NK-92 (cell line): ENCODE data around the gene SRRT.

Experiments used
- DNase-seq: peaks from one replicate; lab custom pipeline; 2025; ENCODE audit not compliant: unreplicated experiment; lab: John Stamatoyannopoulos, UW

Gene SRRT, protein sequence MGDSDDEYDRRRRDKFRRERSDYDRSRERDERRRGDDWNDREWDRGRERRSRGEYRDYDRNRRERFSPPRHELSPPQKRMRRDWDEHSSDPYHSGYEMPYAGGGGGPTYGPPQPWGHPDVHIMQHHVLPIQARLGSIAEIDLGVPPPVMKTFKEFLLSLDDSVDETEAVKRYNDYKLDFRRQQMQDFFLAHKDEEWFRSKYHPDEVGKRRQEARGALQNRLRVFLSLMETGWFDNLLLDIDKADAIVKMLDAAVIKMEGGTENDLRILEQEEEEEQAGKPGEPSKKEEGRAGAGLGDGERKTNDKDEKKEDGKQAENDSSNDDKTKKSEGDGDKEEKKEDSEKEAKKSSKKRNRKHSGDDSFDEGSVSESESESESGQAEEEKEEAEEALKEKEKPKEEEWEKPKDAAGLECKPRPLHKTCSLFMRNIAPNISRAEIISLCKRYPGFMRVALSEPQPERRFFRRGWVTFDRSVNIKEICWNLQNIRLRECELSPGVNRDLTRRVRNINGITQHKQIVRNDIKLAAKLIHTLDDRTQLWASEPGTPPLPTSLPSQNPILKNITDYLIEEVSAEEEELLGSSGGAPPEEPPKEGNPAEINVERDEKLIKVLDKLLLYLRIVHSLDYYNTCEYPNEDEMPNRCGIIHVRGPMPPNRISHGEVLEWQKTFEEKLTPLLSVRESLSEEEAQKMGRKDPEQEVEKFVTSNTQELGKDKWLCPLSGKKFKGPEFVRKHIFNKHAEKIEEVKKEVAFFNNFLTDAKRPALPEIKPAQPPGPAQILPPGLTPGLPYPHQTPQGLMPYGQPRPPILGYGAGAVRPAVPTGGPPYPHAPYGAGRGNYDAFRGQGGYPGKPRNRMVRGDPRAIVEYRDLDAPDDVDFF

DNA sequence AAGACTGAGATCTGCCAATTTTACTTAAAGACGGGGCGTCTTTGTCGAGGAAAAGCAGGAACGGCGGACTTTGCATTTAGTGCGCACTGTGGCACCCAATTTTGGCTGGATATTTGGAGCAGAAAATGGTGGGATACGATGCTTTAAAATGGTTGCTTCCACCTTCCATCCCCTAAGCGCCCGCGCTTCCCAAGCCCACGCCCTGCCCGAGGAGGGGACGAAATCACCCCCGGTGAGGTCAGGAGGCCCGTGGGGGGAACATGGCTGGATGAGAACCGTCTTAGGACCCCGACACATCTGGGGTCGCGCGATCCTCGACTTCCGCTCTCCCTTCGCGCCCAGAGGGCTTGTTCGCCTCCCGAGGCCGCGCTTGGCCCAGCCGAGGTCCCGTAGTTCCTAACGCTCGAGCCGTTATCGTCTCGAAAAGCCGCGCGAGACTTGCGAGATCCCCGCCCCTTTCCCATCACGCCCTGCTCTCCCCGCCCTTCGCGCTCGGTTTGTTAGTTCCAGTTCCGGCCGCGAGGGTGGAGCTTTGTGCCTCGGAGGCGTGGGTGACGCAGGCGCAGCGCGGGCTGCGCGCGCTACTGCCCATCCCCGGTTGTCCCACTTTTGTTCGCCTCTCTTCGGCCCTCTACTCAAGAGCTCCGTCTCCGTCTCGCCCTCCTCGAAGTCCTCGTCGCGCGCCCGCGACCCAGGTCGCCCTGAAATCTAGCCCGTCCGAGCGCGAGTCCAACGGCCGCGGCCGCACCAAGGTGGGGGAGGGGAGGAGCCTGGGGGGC is at the start of gene SRRT:
Gene SRRT (plus strand): TSS at position 527 of the 779 bp plus-strand sequence. CDS start 488 bp downstream, outside the sequence.
- peak; percentile 94 for DNase-seq

DNA sequence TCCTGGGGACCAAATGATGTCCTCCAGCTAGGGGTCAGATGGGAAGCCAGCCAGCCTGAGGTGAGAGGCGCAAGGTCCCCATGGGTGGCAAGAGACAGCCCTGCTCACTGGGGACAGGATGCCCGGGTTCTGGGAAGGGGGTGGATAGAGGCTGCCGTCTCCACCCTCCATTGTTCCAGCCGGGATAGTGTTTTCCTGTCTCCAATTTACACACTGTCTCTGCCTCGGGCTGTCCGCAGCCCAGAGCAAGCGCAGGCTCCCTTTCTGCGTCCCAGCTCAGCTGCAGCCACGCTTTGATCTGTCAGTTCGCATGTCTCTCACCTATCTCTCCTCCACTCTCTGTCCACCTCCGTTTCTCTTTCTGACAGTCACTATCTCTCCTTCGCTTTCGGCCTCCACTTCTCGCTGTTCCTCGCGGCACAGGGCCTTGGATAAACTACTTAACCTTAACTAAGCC is 49.7 kb upstream of the SRRT start:
- DNase-seq, result no peak

DNA sequence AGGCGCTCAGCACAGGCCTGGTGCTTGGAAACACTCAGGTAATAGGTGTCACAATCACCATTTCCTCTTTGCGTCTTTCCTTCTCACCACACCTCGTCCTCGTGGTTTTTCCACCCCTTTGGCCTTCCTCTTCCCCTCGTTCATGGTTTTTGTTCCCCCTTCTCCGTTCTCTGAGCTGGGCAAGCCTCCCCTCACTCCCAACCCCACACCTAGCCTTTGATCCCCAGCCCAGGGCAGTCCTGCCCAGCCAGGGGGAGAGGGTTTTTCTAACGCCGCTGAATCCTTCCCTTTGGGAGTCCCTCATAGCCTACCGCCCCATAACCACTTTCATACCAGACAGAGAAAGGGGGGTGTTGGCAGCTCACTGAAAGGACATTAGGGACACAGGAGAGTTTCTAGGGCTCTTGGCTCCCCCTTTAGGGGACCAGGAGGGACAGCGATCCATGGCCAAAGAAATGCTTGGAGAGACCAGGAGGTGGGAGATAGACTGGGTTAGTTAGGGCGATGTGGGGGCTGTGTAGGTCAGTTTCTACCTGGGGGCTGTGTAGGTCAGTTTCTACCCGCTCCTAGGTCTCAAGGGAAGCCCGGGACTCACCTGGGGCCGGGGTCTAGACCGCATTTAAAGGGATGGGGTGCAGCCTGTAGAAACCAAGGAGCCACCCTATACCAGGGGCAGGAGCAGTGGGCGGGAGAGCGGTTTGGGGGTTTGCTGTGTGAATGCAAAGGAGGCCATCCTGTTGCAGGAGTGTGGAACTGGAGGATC is 49.0 kb upstream of the SRRT start:
- no peak for DNase-seq

DNA sequence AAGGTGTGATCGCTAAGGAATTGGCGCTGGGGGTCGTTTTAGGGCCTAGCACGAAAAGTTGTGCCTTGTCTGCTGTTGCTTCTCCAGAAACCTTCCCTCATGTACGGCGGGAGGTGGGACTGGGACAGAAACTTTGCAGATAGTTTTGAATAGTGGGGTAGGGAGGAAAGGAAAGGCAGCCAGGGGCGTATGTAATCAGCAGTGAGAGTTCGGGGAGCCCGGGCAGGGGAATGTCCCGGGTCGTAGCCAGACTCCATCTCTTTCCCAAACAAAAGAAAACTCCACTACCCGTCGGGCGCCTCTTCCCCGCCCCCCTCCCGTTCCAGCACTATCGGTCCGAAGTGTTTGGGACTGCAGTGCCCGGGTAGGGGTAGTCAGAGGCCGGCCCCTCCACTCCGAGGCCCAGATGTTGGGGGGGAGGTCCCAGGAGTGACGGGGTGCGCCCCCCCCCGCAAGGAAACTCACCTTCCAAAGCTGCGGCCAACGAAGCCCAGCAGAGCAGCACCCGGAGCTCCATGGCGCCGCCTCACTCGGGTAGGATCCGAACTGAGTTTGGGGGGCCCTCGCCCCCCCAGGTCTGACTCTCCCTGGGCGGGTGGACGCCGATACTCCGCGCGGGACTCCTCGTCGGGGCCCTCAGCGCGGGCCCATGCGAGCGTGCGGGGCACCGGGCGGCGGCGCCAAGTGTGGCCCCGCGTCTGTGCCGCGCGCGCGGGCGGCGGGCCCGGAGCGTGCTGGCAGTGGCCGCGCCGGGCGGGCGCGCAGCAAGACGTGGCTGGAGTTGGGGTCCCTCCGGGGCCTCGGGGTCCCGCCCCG is 48.2 kb upstream of the SRRT start:
- no peak for DNase-seq

DNA sequence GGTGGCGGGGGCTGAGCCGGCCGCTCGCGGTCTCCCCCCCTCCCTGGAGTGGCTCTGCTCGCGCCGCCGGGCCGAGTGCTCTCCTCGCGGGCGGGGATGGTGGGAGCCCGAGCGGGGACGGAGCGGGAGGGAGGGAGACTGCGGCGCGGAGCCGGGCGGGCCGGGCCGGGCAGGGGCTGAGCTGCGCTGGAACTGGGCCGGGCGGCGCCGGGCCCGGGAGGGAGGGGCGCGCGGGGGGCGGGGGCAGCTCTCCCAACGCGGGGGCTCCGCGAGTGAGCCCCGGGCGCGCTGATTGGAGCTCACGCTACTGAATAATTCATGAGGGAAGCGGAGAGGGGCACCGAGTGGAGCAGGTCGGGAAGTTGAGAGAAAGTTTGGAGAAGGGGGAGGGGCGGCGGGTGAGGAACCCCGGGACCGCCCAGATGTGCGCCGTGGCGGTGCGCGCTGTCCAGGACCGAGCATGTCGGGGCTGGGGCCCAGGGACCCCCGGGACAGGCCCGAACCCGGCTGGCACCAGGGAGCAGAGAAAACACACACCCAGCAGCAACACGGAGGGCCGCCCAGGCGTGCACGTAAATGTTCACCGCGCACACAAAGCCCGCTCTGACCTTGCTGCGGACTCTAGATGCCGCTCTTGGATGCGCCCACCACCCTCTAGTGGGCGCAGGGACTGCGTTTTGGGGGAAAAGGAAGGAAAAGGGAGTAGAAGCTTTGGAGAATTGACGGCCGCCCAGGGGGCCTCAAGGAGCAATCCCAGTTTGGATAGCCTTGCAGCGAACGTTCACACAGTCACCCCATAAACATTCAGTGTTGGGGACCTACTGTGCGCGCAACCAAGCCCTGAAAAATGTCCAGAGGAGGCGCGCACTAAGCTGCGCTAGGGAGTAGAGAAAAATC is 47.3 kb upstream of the SRRT start, which contains the start of gene EPHB4:
Gene EPHB4 (minus strand): TSS at position 194 of the 897 bp plus-strand sequence. CDS start 493 bp downstream, outside the sequence.
- no peak for DNase-seq

DNA sequence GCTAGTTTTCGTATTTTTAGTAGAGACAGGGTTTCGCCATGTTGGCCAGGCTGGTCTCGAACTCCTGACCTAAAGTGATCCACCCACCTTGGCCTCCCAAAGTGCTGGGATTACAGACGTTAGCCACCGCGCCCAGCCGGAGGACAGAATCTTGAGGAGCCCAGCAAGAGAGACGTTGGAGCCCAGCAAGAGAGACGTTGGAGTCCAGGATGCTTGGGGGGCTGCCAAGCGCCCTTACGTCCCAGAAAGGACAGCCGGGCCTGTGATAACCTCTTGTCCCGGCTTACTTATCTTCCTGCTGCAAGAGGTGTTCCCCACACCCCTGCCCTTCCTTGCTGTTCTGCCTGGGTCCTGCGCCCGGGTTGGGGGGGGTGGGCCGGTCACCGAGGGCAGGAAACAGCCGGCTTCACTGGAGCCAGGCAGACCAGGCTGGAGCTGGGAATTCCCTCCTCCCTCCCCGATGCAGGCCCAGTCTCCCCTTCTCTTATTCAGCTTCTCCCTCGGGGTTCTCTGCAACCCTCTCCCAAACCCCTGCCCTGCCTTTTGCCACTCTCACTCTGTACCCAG is 45.7 kb upstream of the SRRT start:
- no peak for DNase-seq

DNA sequence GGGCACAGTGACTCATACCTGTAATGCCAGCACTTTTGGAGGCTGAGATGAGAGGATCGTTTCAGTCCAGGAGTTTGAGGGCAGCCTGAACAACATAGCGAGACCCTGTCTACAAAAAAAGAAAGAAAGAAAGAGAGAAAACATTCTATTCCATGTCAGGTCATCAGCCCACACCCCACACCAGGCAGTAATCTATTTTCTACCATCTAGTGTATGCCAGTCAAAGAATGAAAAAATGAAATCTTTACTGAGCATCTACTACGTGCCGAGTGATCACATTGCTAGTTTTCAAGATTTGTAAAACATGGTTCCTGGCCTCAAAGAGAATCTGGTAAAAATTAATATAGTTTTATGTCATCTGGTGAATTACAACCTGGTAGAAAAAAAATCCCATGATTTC is 44.5 kb upstream of the SRRT start:
- no peak for DNase-seq

DNA sequence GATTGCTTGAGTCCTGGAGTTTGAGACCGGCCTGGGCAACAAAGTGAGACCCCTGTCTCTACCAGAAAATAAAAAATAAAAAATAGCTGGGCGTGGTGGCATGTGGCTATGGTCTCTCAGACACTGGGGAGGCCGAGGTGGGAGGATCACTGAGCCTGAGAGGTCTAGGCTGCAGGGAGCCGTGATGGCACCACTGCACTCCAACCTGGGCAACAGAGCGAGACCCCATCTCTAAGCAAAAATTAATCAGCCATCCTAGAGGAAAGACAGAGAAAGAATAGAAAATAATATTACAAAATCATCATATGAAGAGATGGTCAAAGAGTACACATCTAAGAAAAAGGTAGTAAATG is 42.6 kb upstream of the SRRT start:
- DNase-seq, result no peak

DNA sequence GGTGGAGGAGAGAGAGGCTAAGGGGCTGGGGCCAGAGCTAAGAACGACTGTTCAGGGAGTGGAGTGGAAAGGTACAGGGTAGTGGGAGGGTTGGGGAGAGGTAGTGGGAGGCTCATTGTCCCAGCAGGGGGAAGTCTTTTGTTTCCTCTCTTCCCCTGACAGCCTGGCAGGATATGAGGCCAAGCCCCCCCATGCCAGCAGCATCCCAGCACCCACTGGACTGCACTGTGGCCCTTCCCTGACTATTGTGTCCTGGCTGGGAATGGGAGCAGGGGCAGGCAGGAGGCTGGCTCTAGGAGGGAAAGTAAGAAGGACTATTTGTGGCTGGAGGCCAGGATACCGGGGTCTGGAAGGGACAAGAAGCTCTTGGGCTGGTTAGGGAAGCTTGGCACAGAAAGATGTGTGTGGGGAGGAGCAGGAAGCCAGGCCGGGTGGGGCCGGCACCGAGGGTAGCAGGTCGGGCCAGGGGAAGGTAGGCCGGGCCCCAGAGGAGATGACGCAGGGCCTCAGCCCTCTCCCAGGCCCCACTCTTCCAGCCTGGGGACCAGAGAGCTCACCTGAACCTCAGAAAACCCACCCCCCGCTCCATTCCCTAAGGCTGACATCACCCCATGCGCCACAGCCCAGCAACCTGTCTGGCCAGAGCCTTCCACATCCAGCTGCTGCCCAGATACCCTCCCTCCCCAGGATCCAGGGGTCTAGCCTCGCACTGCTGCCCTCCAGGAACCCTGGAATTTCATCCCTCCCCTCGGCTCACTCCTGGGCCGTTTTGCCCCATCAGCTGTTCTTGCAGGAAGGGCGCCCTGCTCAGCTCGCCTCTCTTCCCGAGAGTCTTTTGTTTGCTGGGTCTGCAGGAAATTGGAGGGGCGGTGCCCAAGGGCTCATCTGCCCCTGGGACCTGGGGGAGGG is 38.7 kb upstream of the SRRT start:
- no peak for DNase-seq

DNA sequence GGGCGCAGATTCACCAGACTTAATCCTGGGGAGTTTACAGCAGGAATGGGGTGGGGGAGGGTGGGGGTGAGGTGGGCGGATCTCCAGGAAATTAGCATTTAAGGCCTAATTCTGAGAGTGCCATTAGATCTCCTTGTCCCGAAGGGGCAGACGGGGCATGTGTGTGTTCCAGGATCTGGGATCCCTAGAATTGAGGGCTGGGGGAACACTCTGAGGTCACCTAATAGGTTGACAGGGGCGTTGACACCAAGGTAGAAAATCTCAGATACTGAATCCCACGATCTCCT is 38.1 kb upstream of the SRRT start:
- DNase-seq, result no peak

DNA sequence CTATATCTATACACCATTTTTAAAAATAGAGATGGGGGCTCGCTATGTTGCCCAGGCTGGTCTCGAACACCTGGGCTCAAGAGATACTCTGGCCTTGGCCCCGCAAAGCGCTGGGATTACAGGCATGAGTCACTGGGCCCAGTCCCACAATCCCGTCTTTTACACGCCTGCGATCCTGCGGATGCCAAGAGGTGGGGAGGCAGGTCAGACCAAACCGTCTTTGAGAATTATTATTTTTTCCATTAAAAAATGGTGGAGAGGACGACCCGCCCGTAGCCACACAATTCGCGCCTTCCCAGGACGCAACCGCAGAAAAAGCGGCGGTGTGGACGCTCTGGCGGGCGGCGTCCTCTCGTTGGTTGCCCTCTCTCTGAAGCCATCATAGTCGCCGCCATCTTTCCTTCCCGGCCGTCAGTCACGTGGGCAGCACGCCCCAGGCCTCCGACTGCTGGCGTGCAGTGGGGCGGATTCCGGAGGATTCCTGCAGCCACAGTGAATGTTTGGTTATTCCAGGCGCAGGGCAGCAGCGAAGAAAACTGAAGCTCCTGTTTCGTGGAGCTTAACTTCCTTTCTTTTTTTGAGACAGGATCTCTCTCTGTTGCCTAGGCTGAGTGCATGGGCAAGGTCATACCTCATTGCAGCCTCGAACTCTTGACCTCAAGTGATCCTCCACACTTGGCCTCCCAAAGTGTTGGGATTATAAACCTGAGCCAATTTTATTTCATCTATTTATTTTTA is 37.6 kb upstream of the SRRT start:
- no peak for DNase-seq

DNA sequence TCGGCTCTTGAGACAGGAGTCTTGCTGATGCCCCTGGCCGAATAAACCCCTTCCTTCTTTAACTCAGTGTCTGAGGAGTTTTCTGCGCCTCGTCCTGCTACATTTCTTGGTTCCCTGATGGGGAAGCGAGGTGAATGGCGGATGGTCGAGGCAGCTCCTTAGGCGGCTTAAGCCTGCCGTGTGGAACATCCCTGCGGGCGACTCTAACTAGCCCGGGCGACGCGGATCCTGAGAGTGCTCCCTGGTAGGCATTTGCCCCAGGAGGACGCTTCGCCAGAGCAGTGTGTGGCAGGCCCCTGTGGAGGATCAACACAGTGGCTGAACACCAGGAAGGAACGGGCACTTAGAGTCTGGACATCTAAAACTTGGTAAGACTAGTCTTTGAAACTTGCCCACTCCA is 35.5 kb upstream of the SRRT start:
- no peak for DNase-seq

DNA sequence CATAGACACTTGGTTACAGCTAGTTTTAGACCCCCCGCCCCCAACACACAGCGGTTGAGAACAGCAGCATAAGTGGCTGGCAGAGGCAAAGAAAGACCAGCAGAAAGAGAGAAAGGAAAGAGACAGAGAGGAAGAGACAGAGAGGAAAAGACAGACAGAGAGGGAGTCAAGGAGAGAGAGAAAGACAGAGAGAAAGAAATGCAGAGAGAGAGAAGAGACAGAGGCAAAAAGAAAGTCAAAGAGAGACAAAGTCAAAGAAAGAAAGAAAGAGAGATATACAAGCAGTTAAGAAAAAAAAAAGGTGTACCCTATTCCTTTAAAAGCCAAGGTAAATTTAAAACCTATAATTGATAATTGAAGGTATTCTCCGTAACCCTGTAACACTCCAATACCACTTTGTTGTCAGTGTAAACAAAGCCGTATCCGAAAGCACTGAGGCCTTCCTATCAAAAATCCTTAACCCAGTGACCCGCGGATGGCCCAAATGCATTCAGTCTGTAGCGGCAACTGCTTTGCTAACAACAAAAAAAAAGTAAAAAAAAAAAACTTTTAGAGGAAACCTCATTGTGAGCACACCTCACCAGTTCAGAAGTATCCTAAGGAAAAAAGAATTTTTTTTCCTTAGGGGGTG is 34.3 kb upstream of the SRRT start:
- DNase-seq, result no peak

DNA sequence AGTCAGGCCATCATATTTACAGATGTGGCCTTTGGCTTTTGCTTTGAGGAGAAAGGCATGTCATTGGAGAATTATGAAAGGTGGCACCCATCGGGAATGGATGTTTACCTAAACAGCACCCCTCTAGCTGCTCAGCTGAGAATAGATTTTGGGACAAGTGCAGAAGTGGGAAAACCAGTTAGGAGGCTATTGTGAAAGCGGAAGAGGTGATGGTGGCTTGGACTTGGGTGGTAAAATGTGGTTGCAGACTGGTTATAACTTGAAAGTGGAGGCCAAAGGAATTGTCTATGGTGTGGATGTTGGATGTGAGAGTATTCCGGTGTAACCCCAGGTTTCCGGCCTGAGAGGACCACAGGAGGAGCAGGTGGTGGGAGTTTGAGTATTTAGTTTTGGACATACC is 27.5 kb upstream of the SRRT start:
- DNase-seq, result no peak

DNA sequence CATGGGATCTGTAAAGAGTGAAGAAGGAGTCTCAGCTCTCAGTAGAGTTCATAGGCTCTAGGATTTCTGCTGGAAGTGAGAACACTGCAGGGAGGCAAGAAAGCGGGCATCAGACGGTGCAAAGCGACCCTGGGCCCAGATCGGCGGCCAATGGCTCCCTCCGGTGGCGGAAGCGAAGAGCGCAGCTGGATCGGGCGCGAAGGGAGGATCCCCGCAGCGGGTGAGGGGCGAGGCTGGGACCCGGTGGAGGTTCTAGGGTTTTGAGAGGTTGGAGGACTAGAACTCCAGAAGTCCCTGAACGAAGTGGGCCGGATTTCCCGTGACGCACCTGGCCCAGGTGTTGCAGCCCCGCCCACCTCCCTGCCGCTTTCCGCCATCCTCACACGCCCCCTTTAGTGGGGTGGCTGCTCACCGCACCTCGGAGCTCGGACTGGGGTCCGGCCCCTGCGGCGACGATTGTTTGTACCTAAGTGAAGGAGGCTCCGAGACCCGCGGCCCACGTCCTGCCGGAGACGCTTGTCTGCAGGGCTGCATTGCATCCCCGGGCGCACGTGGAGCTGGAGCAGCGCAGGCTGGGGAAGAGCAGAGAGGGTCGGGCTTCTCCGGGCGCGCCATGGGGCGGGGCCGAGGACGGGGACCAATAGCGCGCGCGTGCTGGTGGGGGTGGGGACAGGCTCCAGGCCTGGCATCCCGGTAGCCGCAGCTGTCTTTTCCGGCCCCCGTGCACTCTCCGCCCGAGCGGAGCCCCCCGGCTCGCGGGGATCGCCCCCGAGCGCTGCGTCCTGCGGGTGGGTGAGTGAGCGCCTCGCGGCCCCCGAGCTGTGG is 22.6 kb upstream of the SRRT start, which contains the start of gene SLC12A9:
Gene SLC12A9 (plus strand): TSS at position 666 of the 825 bp plus-strand sequence. CDS start 1,485 bp downstream, outside the sequence.
- no peak for DNase-seq
